WTC11 (cell line): ENCODE results near the gene CFAP91. TPM values are rescaled to one million over a fixed set of nuclear protein-coding genes. Genes with fewer than 3 reads are reported as not detected.

ENCODE experiments used
- ATAC-seq: fragments of 200-7000 bp; cut with Tn5 transposase; 2 replicates; pipeline ENCODE4 v1.10.0; 2021; ENCODE audit warnings: mild to moderate bottlenecking, moderate library complexity
- CTCF ChIA-PET: fragments of 300-600 bp; sonication (Branson Sonifier 250); formaldehyde crosslinking; loops from one replicate; lab custom pipeline; 2021; ENCODE audit warnings: antibody characterized with exemption; lab: Charles Lee
- POLR2A ChIA-PET: fragments of 350-600 bp; sonication (Branson Sonifier 250); formaldehyde crosslinking; loops from one replicate; lab custom pipeline; 2021; ENCODE audit warnings: antibody characterized with exemption; lab: Charles Lee
- DNase-seq: peaks from one replicate; pipeline ENCODE4 v3.0.0; 2021; ENCODE audit warnings: low spot score
- H3K27ac Mint-ChIP-seq: 2 replicates; pipeline ENCODE4 v1.8.0; 2021; ENCODE audit warnings: mixed read lengths
- H3K27me3 Mint-ChIP-seq: 2 replicates; pipeline ENCODE4 v1.8.0; 2021; ENCODE audit warnings: low read depth, mild to moderate bottlenecking, moderate library complexity, mixed read lengths
- H3K36me3 Mint-ChIP-seq: 2 replicates; pipeline ENCODE4 v1.8.0; 2021; ENCODE audit warnings: mixed read lengths
- H3K4me1 Mint-ChIP-seq: 2 replicates; pipeline ENCODE4 v1.8.0; 2022; ENCODE audit warnings: mixed read lengths
- H3K4me3 Mint-ChIP-seq: 2 replicates; pipeline ENCODE4 v1.8.0; 2021; ENCODE audit warnings: mild to moderate bottlenecking, moderate library complexity, mixed read lengths
- H3K9me3 Mint-ChIP-seq: 2 replicates; pipeline ENCODE4 v1.8.0; 2021; ENCODE audit warnings: mixed read lengths
- ARID4B ChIP-seq: sonication (generic); formaldehyde crosslinking; IDR thresholded peaks from 2 replicates; pipeline ENCODE4 v1.8.0; 2023; ENCODE audit warnings: missing genetic modification reagents, mild to moderate bottlenecking, borderline replicate concordance
- CDX4 ChIP-seq: fragments of 250-450 bp; sonication (Bioruptor Pico); IDR thresholded peaks from 2 replicates; pipeline ENCODE4 v1.9.0; 2021; ENCODE audit warnings: moderate library complexity, mild to moderate bottlenecking, inconsistent platforms, borderline replicate concordance
- CREB1 ChIP-seq: sonication (generic); formaldehyde crosslinking; IDR thresholded peaks from 2 replicates; pipeline ENCODE4 v1.8.0; 2023; ENCODE audit warnings: mild to moderate bottlenecking, missing genetic modification reagents
- ELF4 ChIP-seq: sonication (generic); formaldehyde crosslinking; IDR thresholded peaks from 2 replicates; pipeline ENCODE4 v1.8.1; 2022; ENCODE audit warnings: low read depth, mild to moderate bottlenecking, moderate library complexity, missing genetic modification reagents
- ERG ChIP-seq: fragments of 250-450 bp; sonication (Bioruptor Pico); IDR thresholded peaks from 2 replicates; pipeline ENCODE4 v1.8.0; 2021; ENCODE audit warnings: mild to moderate bottlenecking
- ESRRA ChIP-seq: sonication (generic); formaldehyde crosslinking; IDR thresholded peaks from 2 replicates; pipeline ENCODE4 v1.8.1; 2022; ENCODE audit warnings: mild to moderate bottlenecking, missing genetic modification reagents, borderline replicate concordance
- FOXP1 ChIP-seq: sonication (generic); formaldehyde crosslinking; IDR thresholded peaks from 2 replicates; pipeline ENCODE4 v1.8.0; 2022; ENCODE audit warnings: missing genetic modification reagents, mild to moderate bottlenecking, moderate library complexity, borderline replicate concordance
- KAT7 ChIP-seq: sonication (generic); formaldehyde crosslinking; IDR thresholded peaks from 2 replicates; pipeline ENCODE4 v1.8.1; 2023; ENCODE audit warnings: missing genetic modification reagents, mild to moderate bottlenecking, borderline replicate concordance
- MYBL2 ChIP-seq: sonication (generic); formaldehyde crosslinking; IDR thresholded peaks from 2 replicates; pipeline ENCODE4 v1.8.1; 2023; ENCODE audit warnings: mild to moderate bottlenecking, moderate library complexity, missing genetic modification reagents
- NFE2L1 ChIP-seq: sonication (generic); formaldehyde crosslinking; IDR thresholded peaks from 2 replicates; pipeline ENCODE4 v1.8.1; 2023; ENCODE audit warnings: missing genetic modification reagents
- NR1H2 ChIP-seq: sonication (generic); formaldehyde crosslinking; IDR thresholded peaks from 2 replicates; pipeline ENCODE4 v1.9.0; 2021; ENCODE audit warnings: mild to moderate bottlenecking, moderate library complexity, missing genetic modification reagents
- SMAD4 ChIP-seq: sonication (generic); formaldehyde crosslinking; IDR thresholded peaks from 2 replicates; pipeline ENCODE4 v1.8.0; 2022; ENCODE audit warnings: mild to moderate bottlenecking, missing genetic modification reagents
- SOX15 ChIP-seq: fragments of 250-450 bp; sonication (Bioruptor Pico); IDR thresholded peaks from 2 replicates; pipeline ENCODE4 v1.9.0; 2021; ENCODE audit warnings: mild to moderate bottlenecking
- SP1 ChIP-seq: sonication (generic); formaldehyde crosslinking; conservative IDR thresholded peaks from 2 replicates; pipeline ENCODE4 v1.8.1; 2022; ENCODE audit warnings: missing genetic modification reagents
- ZBTB43 ChIP-seq: sonication (generic); formaldehyde crosslinking; IDR thresholded peaks from 2 replicates; pipeline ENCODE4 v1.8.1; 2023; ENCODE audit warnings: mild to moderate bottlenecking, missing genetic modification reagents
- ZNF219 ChIP-seq: sonication (generic); formaldehyde crosslinking; IDR thresholded peaks from 2 replicates; pipeline ENCODE4 v1.8.0; 2023; ENCODE audit warnings: missing genetic modification reagents, mild to moderate bottlenecking, borderline replicate concordance
- ZNF263 ChIP-seq: sonication (generic); formaldehyde crosslinking; IDR thresholded peaks from 2 replicates; pipeline ENCODE4 v1.8.1; 2022; ENCODE audit warnings: low read depth, mild to moderate bottlenecking, moderate library complexity, missing genetic modification reagents
- ZNF317 ChIP-seq: sonication (generic); formaldehyde crosslinking; IDR thresholded peaks from 2 replicates; pipeline ENCODE4 v1.8.1; 2023; ENCODE audit warnings: low read depth, mild to moderate bottlenecking, moderate library complexity, missing genetic modification reagents, borderline replicate concordance
- ZNF416 ChIP-seq: fragments of 250-450 bp; sonication (Bioruptor Pico); IDR thresholded peaks from 2 replicates; pipeline ENCODE4 v1.9.0; 2021; ENCODE audit warnings: mild to moderate bottlenecking, inconsistent platforms
- ZNF671 ChIP-seq: fragments of 250-450 bp; sonication (Bioruptor Pico); IDR thresholded peaks from 2 replicates; pipeline ENCODE4 v1.8.0; 2021; ENCODE audit warnings: mild to moderate bottlenecking
- total RNA-seq: library from RNA; stranded (reverse); gene quantifications from 3 replicates; pipeline ENCODE4 v1.2.3, GENCODE V29; 2021

The CFAP91 gene
- total RNA-seq, 1 experiment from 2014 or later: 3.5 TPM

GRCh38 chr3:119715105-119715504 lies 12.3 kb downstream of the CFAP91 start (continued):
- no peak for TF ChIP-seq ARID4B
- TF ChIP-seq ZBTB43: no peak
- TF ChIP-seq ZNF317: no peak
- no peak for TF ChIP-seq ERG
- TF ChIP-seq ZNF671 (CRISPR knock-in tag): no peak
- TF ChIP-seq NR1H2 (CRISPR knock-in tag): no peak
- no peak for TF ChIP-seq FOXP1
- no peak for TF ChIP-seq ZNF263 (CRISPR knock-in tag)
- TF ChIP-seq SP1 (CRISPR knock-in tag): no peak
- TF ChIP-seq ZNF219: no peak
- no peak for TF ChIP-seq ELF4 (CRISPR knock-in tag)

- Mint-ChIP-seq H3K27me3 (no peaks in the 10 kb centered on the region; the same call in 1 of the 2 replicates), H3K36me3 (no peaks in the 10 kb centered on the region), H3K4me1 (no peaks in the 10 kb centered on the region), H3K9me3 (no peaks in the 10 kb centered on the region), H3K4me3 (no peak overlapping the region), H3K27ac (no peak overlapping the region)
- DNase-seq (no peak), ATAC-seq (no peak)
- TF ChIP-seq SMAD4 (CRISPR knock-in tag) (no peak), SOX15 (CRISPR knock-in tag) (no peak), MYBL2 (CRISPR knock-in tag) (no peak)
- POLR2A ChIA-PET: no interaction called here
- CTCF ChIA-PET: interaction anchor here (0.6 to 1.5 kb wide), 3 partner anchors 27 to 357 kb away, joined by 3 read pairs; no protein-coding TSS in a partner anchor
Observed at GRCh38 chr3:119716998-119717397, 14.2 kb downstream of the CFAP91 start.

- ChIA-PET POLR2A (no interaction called here), CTCF (interaction anchor here (0.6 to 1.5 kb wide), 3 partner anchors 27 to 358 kb away, joined by 3 read pairs; no protein-coding TSS in a partner anchor)
- H3K27ac Mint-ChIP-seq: no peak overlapping the region
- H3K9me3 Mint-ChIP-seq: no peaks in the 10 kb centered on the region
- TF ChIP-seq CREB1 (CRISPR knock-in tag) (no peak), CDX4 (CRISPR knock-in tag) (no peak), ZNF416 (CRISPR knock-in tag) (no peak), ESRRA (CRISPR knock-in tag) (no peak), NFE2L1 (CRISPR knock-in tag) (no peak), KAT7 (CRISPR knock-in tag) (no peak), SP1 (CRISPR knock-in tag) (no peak)
- no peaks in the 10 kb centered on the region for H3K36me3 Mint-ChIP-seq
- no peak overlapping the region for H3K4me3 Mint-ChIP-seq
- ATAC-seq (no peak), DNase-seq (no peak)
- H3K4me1 Mint-ChIP-seq: no peaks in the 10 kb centered on the region
- H3K27me3 Mint-ChIP-seq: no peaks in the 10 kb centered on the region; the same call in 1 of the 2 replicates
Observed at GRCh38 chr3:119717520-119717919, 14.7 kb downstream of the CFAP91 start.
